CD4-positive, alpha-beta T cell treated with Interleukin-6 for 4 hours (primary cell): Measurements from ENCODE around the gene MPC1L.
"Not testable (repeated sequence)": the region's sequence is repeated elsewhere in the genome, so short reads cannot be mapped to it uniquely, and the experiment has no call there.

Experiments used
- DNase-seq: peaks from one replicate; pipeline ENCODE4 v3.0.0-alpha.2; 2020; ENCODE audit warnings: mixed read lengths

Gene MPC1L

DNA sequence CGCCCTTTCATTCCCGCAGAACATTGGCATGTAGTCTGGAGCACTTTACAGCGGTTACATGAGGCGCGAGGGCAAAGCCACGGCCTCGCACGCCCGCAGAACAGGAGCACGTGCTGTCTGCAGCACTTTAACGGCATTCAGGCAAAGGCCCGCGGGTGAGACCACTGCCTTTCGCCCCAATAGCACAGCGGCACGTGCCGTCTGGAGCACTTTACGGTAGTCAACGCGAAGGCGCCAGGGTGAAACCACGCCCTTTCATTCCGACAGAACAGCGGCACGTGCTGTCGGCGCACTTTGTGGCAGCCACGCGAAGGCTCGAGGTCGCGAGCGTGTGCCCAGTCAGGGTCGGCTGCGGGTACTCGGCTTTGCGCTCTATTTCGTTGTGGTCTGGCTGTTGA is at the start of gene MPC1L:
Gene MPC1L, plus strand, starts transcription at position 290 of the 398 bp plus-strand sequence. CDS start 138 bp downstream, outside the sequence.
- DNase-seq, result no peak

DNA sequence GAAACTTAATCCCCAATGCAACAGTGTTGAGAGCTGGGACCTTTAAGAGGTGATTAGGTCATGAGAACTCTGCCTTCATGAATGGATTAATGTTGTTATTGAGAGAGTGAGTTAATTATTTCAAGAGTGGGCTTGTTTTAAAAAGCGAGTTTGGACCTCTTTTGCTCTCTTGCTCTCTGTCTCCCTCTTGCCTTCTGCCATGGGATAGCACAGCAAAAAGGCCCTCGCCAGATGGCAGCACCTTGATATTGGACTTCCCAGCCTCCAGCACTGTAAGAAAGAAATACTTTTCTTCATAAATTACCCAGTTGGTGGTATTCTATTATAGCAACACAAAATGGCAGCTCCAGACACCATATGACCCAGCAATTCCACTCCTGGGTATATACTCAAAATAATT is 49.5 kb upstream of the MPC1L start:
- peak; percentile 44 for DNase-seq

DNA sequence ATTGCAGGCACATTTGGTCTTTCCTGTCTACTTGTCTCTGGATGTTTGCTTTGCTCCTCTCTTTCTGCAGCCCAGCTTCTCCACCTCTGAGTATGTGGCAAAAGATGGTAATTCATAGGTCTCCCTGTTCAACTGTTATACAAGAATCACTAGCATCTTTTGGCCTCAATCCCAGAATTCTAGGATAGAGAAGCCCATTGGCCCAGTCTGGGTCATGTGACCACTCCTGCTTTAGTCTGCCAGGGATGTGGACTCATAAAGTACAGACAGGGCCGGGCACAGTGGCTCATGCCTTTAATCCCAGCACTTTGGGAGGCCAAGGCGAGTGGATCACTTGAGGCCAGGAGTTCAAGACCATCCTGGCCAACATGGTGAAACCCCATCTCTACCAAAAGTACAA is 47.8 kb upstream of the MPC1L start:
- DNase-seq, result not testable (repeated sequence)

DNA sequence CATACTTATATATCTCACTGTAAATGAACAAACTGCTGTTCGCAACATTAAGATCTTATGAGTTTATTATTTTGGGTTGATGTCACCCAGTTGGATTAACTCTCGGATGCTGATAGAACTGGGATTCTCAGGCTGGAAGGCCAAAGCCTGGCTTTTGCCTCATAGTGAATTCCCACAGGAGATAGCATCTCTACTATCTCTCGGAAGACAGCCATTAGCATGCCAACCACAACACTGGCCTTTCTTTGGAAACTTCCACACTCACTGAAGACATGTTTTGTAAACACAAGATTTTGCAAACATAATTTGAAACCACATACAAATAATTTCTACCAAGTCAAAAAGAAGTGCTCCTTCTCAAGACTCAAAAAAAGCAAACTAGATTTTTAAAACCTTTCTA is 46.9 kb upstream of the MPC1L start:
- DNase-seq, result no peak

DNA sequence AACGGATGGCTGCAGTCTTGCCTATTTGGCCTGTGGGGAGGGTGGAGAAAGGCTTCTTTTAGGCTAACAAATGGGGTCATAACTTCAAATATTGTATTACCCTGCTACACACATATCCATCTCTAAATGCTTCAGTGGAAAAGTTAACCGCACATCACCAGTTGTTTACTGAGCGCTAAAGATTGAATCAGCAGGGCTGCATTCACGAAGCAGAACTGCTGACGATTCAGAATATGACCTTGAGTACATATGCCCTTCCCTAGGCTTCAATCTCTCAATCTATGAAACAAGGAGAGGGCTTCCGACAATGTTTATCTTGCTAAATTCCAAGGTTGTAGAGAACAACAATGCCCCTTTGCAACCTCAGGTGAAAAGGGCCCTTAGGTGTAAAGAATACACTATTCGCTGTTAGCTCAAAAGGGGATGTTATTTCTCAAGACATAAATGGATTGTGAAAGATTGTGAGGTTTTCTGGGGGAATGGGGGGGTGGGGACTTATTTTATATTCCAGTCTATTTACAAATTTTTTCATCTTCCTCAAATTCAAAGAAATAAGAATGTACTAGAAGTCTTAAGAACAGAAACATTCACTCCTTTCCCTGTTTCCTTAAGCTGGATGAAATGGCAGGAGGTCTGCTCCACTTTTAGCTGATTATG is 45.1 kb upstream of the MPC1L start:
- no peak for DNase-seq

DNA sequence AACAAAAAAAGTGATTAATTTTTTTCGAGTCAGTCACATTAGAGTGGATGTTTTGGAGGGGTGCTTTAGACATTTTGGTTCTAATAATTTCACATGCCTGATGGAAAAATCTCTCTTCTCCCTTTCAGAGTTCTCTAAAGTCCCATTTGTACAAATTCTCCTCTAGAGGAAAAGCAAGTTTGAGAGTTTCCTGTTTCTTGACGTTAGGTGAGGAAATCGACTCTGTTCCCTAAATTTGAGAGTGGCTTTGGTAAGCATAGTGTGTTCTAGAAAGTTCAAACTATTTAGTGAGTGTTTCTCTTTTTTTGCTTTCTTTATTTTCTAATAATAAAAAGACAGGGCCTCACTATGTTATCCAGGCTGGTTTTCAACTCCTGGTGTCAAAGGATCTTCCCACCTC is 44.1 kb upstream of the MPC1L start:
- DNase-seq, result no peak

DNA sequence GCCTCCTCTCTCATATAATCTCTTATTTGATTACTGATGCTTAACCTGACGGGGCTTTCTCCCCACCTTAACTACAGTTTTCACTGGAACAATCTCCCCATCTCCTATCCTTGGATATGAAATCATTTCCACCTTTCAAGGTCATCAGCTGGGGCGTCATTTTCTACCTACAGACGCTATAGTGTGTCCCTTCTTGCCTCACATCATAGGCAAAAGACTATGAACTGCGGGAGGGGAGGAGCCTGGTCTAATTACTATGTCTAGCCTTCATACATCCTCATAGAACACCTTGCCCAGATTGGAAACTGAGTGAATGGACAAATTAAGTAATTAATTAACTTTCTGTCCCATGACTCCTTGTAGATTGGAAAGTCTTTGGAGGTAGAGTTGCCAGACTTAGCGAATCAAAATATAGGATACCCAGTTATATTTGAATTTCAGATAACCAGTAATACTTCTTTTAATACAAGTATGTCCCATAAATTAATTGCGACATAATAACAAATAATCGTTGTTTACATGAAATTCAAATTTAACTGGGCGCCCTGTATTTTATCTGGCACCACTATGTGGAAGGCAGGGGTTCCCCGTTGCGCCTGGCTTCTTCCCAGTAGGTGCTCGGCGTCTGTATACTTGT is 43.2 kb upstream of the MPC1L start:
- no peak for DNase-seq

DNA sequence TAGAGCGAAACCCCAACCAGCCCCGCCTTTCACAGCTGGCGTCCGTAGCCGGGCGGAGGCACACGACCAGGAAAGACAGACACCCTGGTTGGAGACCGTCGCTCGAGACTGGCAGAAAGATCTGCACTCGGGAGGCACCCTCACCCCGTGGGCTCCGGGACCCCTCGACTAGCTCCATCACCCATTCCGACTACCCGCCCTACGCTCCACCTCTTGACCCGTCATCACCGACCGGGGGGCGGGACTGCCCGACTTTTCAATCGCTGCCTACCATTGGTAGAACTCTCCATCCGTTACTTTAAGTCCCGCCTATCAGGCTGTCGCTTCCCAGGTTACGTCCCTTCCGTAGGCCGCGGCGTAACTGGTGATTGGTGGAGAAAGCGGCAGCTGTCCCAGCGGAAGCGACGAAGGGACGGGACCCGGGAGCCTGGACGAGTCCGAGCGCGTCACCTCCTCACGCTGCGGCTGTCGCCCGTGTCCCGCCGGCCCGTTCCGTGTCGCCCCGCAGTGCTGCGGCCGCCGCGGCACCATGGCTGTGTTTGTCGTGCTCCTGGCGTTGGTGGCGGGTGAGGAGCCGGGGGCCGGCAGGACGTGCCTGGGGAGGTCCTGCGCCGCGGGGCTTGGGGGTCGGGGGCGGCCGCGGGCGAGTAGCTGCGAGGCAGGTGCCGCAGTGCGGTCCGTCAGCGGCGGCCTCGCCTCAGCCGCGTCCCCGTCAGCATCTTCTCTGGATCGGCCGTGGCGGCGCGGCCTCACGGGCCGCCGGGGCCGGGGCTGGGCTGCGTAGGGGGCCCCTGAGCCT is 42.5 kb upstream of the MPC1L start, which contains the start of gene ATP6AP2:
Gene ATP6AP2, plus strand, starts transcription at position 434 of the 799 bp plus-strand sequence. Its CDS starts 96 bp downstream, at position 530.
- peak; percentile 90 for DNase-seq

DNA sequence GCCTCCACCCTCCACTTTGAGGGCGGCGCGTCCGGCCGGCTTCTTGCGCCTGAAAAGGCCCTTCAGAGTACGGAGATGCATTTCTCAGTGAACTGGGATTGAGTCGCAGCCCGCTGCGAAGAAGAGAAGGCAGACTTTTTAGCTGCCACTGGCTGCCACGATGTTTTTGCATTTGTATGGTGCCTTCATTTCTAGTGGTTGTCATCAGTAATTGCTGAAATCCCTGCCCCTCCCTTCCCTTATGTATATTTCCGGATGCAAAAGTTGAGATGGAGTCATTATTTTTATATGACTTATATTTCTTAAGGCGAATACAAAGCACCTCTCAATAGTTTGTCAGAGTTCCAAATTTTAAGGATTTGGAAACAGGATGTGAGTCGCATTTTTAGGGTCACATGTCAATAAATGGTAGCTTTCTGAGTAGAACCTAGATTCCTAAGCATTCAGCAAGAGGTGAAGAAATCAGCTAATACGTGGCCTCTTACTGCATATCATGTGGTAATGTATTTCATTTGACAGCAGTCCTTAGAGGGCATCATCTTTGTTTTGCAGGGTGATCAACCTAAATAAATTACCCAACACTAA is 41.8 kb upstream of the MPC1L start:
- DNase-seq, result peak; percentile 12

DNA sequence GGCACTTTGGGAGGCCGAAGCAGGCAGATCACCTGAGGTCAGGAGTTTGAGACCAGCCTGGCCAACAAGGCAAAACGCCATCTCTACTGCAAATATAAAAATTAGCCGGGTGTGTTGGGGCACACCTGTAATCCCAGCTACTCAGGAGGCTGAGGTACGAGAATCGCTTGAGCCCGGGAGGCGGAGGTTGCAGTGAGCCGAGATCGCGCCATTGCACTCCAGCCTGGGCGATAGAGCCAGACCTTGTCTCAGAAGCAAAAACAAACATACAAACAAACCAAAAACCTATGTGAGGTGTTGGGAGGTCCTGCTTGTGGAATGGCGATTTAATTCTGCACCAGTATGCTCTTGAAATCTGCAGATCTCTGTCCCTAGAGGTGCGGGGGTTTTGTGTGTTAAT is 41.0 kb upstream of the MPC1L start:
- not testable (repeated sequence) for DNase-seq

DNA sequence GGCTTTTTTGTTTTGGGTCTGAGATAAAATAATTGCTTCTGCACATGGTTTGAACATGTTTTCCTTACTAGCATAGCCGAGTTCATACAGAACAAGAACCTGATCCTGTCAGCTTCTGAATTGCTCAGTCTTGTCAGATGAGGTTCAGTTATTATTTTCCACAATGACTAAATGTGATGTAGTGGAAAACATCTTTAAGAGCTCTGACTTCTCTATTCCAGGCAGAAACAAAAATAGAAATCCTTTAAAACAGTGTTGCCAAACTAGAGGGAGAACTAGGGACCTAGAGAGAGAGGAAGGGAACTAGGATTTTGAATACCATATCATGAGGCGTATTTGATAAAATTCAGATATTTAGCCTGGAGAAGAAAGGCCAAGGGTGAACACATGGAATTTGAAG is 40.4 kb upstream of the MPC1L start:
- no peak for DNase-seq

DNA sequence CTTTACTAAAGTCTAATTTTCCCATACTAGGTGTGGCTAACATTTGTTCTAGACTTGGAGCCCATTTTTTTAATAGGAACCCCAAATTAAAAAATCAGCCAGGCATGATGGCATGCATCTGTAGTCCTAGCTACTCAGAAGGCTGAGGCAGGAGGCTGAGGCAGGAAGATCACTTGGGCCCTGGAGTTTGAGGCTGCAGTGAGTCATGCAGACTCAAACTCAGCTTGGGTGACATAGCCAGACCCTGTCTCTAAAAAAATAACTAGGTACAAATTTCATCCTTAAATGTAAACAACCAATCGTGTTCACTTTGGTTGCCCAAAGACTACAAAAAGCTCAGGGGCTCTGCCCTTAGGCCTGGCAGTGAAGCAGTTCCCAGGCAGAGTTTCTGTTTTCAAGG is 35.6 kb upstream of the MPC1L start:
- peak; percentile 11 for DNase-seq

DNA sequence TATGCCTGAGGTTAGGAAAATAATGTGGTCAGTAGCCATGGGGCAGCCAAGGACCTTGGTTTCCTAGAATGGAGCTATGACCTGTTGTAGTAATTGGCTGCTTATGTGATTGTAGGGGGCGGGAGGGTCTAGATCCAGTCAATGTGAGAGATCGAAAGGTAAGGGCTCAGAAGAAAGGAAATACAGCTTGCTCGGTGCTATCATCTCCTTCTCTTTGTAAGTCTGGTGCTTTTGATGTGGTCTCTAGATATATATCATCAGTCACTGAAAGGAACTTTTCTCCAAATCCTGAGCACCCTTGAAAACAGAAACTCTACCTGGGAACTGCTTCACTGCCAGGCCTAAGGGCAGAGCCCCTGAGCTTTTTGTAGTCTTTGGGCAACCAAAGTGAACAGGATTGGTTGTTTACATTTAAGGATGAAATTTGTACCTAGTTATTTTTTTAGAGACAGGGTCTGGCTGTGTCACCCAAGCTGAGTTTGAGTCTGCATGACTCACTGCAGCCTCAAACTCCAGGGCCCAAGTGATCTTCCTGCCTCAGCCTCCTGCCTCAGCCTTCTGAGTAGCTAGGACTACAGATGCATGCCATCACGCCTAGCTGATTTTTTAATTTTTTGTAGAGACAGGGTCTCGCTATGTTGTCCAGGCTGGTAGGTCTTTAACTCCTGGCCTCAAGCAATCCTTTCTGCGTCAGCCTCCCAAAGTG is 33.5 kb upstream of the MPC1L start:
- peak; percentile 38 for DNase-seq

DNA sequence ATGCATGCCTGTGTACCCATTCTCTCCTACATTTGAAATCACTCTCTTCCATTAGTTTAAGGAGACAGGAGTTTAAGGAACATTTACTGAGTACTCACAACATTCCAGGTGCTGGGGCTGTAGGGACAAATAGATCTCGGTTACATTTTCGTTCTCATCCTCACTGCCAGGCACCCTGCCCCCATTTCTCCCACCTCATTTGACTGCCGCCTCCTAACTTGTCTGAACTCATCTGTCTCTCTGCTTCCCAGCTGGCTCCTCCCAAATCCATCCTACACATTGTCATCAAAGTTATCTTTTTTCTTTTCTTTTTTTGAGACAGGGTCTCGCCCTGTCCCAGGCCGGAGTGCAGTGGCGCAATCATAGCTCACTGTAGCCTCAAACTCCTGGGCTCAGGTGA is 19.8 kb upstream of the MPC1L start:
- no peak for DNase-seq

DNA sequence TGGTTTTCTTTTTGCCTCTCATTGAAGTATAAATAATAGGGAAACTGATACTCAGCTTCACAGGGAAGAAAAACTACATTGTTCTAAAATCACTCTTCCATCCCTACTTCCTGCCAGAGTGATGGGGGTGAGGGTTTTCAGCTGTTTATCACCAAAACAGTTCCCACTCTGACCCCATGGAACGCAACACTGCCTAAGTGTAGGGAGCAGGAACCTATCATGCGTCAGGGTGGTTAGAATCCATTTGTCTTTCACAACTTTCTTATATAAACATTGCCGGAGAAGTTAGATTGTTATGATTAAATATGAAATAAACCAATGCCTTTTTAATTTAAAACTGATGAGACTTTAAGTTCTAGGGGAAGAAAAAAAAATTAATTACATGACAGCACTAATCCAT is 15.8 kb upstream of the MPC1L start:
- DNase-seq, result no peak

DNA sequence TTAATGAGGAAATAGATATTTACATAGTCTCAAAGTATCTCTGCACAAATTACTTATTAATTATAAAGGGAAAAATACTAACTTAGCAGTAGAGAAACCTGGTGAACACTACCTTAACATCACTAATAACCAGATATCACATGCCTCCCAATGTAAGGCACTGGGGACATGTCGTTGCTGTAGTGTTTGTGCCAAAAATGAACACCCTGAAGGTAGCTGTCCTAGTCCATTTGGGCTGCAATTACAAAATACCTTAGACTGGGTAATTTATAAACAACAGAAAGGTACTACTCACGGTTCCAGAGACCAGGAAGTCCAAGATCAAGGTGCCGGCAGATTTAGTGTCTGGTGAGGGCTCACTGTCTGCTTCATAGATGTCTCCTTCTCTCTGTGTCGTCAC is 10.7 kb upstream of the MPC1L start:
- no peak for DNase-seq

DNA sequence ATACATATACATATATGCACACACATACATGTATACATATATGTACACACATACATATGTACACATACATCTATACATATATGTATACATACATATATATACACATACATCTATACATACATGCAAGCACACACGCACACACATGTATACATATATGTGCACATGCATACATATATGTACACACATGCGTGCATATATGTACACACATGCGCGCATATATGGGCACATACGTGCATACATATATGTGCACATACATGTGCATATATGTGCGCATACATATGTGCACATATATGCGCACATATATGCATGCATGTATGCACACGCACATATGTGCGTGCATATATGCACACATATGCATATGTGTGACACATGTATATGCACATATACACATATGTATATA is 7.3 kb upstream of the MPC1L start:
- no peak for DNase-seq

DNA sequence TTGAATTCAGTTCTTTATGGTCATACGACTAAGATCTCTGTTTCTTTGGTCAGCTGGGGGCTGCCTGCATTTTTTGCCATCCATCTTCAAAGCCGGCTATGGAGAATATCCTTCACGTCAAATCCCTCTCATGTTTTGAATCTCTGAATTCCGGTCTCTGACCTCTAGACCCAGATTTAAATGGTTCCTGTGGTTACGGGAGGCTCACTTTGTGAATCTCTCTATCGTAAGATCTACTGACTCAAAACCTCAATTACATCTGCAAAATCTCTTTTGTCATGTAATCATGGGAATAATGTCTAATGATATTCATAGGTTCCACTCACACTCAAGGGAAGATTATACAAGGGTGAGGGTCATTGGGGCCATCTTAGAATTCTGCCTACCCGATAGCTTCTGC is 5.7 kb upstream of the MPC1L start:
- DNase-seq, result no peak

DNA sequence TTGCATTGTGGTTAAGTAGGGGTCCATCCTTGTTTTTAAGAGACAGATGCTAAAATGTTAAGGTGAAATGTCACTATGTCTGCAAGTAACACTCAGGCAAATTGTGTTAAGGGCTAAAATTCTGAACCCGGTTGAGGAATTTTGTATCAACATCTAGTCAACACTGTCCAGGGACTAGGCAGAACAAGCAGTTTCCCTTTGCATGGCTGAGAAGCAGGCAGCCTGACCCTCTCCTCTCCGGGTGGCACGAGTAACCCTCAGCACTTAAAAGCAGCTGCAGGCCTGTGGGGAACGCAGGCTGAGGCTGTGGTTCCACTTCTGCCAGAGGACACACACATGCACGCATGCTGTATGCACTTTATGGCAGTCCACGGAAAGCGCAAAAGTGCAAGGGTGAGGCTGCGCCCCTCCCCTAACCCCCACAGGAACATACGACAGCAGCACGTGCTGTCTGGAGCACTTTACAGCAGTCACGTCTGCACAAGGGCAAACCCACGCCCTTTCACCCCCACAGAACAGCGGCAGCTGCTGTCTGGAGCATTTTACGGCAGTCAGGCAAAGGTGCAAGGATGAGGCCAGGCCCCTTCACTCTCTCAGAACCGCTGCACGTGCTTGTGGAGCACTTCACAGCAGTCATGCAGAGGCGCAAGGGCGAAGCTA is 619 bp upstream of the MPC1L start:
- DNase-seq, result no peak

DNA sequence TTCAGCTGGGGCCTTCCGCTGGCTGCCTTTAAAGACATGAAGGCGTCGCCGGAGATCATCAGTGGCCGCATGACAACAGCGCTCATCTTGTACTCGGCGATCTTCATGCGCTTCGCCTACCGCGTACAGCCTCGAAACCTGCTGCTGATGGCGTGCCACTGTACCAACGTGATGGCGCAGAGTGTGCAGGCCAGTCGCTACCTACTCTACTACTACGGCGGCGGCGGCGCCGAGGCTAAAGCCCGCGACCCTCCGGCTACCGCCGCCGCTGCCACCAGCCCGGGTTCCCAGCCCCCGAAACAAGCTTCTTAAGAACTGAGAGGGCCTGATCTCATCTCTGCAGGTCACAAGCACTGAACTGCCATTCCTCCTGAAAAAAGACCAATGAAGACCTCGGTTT is 437 bp downstream of the MPC1L start:
- DNase-seq, result no peak

DNA sequence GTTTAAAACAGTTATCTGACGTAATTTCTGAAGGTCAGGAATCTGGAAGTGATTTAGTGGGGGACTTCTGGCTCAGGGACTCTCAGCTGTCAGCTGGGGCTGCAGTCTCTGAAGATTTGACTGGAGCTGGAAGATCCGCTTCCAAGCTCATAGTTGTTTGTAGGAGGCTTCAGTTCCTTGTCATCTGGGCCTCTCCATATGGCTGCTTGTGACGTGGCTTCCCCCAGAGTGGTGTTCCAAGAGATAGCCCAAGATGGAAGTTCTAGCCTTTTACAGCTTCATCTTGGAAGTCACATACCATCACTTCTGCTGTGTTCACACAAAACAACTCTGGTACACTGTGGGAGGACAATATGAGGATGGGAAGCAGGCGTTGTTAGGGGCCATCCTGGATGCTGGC is 2.1 kb downstream of the MPC1L start:
- no peak for DNase-seq

DNA sequence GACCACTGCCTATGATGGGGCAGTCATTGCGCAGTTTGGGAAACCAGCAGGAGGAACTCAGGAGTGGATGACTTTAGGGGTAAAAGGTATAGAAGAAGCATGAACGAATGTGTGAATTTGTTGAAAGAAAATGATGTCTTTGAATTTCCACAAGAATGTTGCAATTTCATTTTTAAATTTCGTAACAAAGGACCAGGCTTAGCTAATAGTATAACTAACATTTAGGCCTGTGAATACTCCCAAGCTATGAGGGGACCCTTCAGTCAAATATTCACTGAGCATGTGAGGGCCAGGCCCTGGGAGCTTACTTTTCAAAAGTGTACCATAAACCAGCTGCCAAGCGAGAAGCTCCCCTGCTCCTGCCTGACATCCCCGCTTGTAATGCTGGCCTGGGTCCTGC is 5.3 kb downstream of the MPC1L start:
- DNase-seq, result no peak
